Uterus (tissue), 2 donors: ENCODE measurements around the gene ANKRD16.

Experiments
- CTCF ChIP-seq, 4 experiments: fragments of 200-600 bp in 2 of 4; fragments of 450-650 bp in 2 of 4; sonication (generic) in 2 of 4; IDR thresholded peaks; one replicate each; pipeline ENCODE4 v1.5.1; 2016 to 2019; ENCODE audit warnings: antibody characterized with exemption in 4 of 4, mild to moderate bottlenecking in 2 of 4, moderate library complexity in 1 of 4
- POLR2A ChIP-seq, 2 donors: fragments of 450-650 bp; IDR thresholded peaks; one replicate each; pipeline ENCODE4 v1.6.1; 2016; ENCODE audit warnings: antibody characterized with exemption in 2 of 2, mild to moderate bottlenecking in 1 of 2, moderate library complexity in 1 of 2

- TF ChIP-seq POLR2A (IDR thresholded peaks at IDR 0.05) (no peak), CTCF (IDR thresholded peaks at IDR 0.05) (no peak)
Observed at GRCh38 chr10:5854131-5854475, 35.6 kb downstream of the ANKRD16 start.
